ENCODE results near the gene VPS51. TPM values are rescaled to one million over a fixed set of nuclear protein-coding genes. Genes with fewer than 3 reads are reported as not detected.
A peak's percentile ranks its signal among the peaks of the same experiment; 100 is the strongest.

VPS51 gene
- total and polyA plus RNA-seq, 9 of the 15 experiments (the other 6 are each of a cell fraction or from before 2014, with no cell fraction given): 1.8 to 143 (median 46.8) TPM

GRCh38 chr11:65047581-65048422 is 48.2 kb upstream of the VPS51 start (continued):
- TF ChIP-seq SRSF7 (optimal IDR thresholded peaks at IDR 0.05; ENCODE audit: low read depth, low read length) (no peak), KDM4B (IDR thresholded peaks at IDR 0.05; ENCODE audit: borderline replicate concordance in 2 of 2, low read depth in 1 of 2) (no peak), SAFB2 (IDR thresholded peaks at IDR 0.05; ENCODE audit: borderline replicate concordance, low read depth, low read length, severe bottlenecking) (no peak), ETV6 (IDR thresholded peaks at IDR 0.05; ENCODE audit: borderline replicate concordance in 1 of 2, low read depth in 2 of 2, low read length in 1 of 2) (no peak), ETV6 (CRISPR knock-in tag; IDR thresholded peaks at IDR 0.05; ENCODE audit: borderline replicate concordance) (no peak), POLR3A (IDR thresholded peaks at IDR 0.05; ENCODE audit: borderline replicate concordance, extremely low read depth, insufficient read depth, insufficient read length) (no peak)

- H2AFZ ChIP-seq (ENCODE audit: low read depth, low read length): peak overlapping the region; percentile 42; the same call in 1 of the 2 replicates
- H3K9me3 ChIP-seq (replicated peaks; ENCODE audit: control insufficient read depth, insufficient read depth, low read depth, low read length): no peaks in the 10 kb centered on the region
- H3K4me3 ChIP-seq: no peak overlapping the region
- no peak overlapping the region for H3K27ac ChIP-seq (ENCODE audit: extremely low read depth, low read depth, low read length)
- ChIA-PET POLR2A (interaction anchor here (0.9 kb wide), 1 partner anchor 18 kb away, joined by 3 read pairs; no protein-coding TSS in a partner anchor), CTCF (ENCODE audit: low intra/inter-chr PET ratio) (no interaction called here)
- BruUV-seq (replicated peaks): no TSS peak
- H4K20me1 ChIP-seq (replicated peaks; ENCODE audit: control insufficient read depth, insufficient read depth, low read length): no peaks in the 10 kb centered on the region
- intact Hi-C loops (cut with micrococcal nuclease): no loop called here
- no peak; the same call in 2 of the 3 replicates for ATAC-seq
- no peaks in the 10 kb centered on the region for H3K79me2 ChIP-seq (ENCODE audit: control insufficient read depth, insufficient read depth, low read length)
- no peak overlapping the region for H3K4me2 ChIP-seq (ENCODE audit: insufficient read depth, low read length)
- H3K27me3 ChIP-seq (ENCODE audit: control insufficient read depth in 2 of 2, insufficient read depth in 2 of 2, low read length in 2 of 2): no peaks in the 10 kb centered on the region; a peak in 2 of 5 replicates
- H3K9ac ChIP-seq (ENCODE audit: insufficient read depth in 1 of 2, low read depth in 2 of 2, low read length in 2 of 2): no peak overlapping the region
- peak; percentile 58 for FAIRE-seq
- H3K36me3 ChIP-seq (ENCODE audit: control insufficient read depth, insufficient read depth, low read length): no peaks in the 10 kb centered on the region
- in situ Hi-C loops (cut with MboI): no loop called here
- WGBS (ENCODE audit: insufficient coverage, low coverage, missing lambda C conversion rate): 33% methylated on average over 9 of the region's 9 CpGs
- DNase-seq (ENCODE audit: extremely low read depth in 1 of 4, low spot score in 3 of 4): no peak
- H3K4me1 ChIP-seq (replicated peaks in 1 of 2; ENCODE audit: control insufficient read depth in 2 of 2, insufficient read depth in 2 of 2, low read length in 2 of 2): peaks cover 0 to 28% of the 10 kb centered on the region in 2 experiments; a peak in 2 of 5 replicates
- H3K9me1 ChIP-seq (ENCODE audit: control insufficient read depth, insufficient read depth, low read length): no peaks in the 10 kb centered on the region
- no peak for TF ChIP-seq MTF1 (CRISPR knock-in tag; IDR thresholded peaks at IDR 0.05; ENCODE audit: borderline replicate concordance)
Measured at GRCh38 chr11:65051398-65051858, 44.6 kb upstream of the VPS51 start.

Data from K562 (cell line).